ENCODE measurements around the gene PIK3R6. TPM values are rescaled to one million over a fixed set of nuclear protein-coding genes. Genes with fewer than 3 reads are reported as not detected.

Gene PIK3R6
- total and polyA plus RNA-seq, 2 of the 13 experiments (the other 11 are each of a cell fraction or from before 2014, with no cell fraction given) = not detected

DNA sequence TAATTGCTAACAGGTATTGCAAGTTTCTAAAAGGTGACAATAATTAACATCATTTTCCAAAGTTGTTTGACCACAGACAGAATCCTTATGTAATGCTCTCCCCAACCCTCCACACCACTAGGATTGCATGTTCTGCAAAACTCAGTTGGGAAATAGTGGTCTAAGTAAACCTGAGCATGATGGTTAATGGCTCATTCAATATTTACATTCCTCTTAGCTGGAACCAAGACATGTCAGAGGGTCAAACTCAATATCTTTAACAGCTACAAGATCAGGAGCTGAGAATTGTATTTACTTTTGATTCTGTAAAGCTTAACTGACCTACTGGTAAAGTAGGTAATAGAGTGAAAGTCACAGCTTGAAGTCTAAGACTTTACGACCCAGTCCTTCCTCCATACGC lies 78.5 kb downstream of the PIK3R6 start:
- FAIRE-seq (peak; percentile 72), ATAC-seq (peak; percentile 56; the same call in 2 of the 3 replicates), DNase-seq (ENCODE audit: low spot score) (peak; percentile 54)
- H3K36me3 ChIP-seq (replicated peaks in 1 of 2; ENCODE audit: control insufficient read depth in 1 of 2, insufficient read depth in 2 of 2, low read length in 2 of 2) = no peaks in the 10 kb centered on the region
- CTCF ChIA-PET (ENCODE audit: low intra/inter-chr PET ratio, low total read pairs) = no interaction called here
- no peaks in the 10 kb centered on the region for H3K79me2 ChIP-seq (ENCODE audit: insufficient read depth, low read length)
- H3K4me3 ChIP-seq (replicated peaks in 1 of 3; ENCODE audit: insufficient read depth in 1 of 3, low read depth in 2 of 3, low read length in 3 of 3) = no peak overlapping the region
- POLR2A ChIA-PET = interaction anchor here (0.6 kb wide), 1 partner anchor 16 kb away, joined by 3 read pairs; no protein-coding TSS in a partner anchor
- in situ Hi-C loops (cut with HindIII; ENCODE audit: extremely low pct_ligation_motif_present, low pct_unique_long_range_greater_than_20kb) = no loop called here
- BruUV-seq (replicated peaks) = no TSS peak
- H3K4me1 ChIP-seq (ENCODE audit: insufficient read depth, low read length) = peaks cover 18% of the 10 kb centered on the region
- no peak overlapping the region for H3K9ac ChIP-seq (ENCODE audit: insufficient read depth, low read depth, low read length)
- intact Hi-C loops (cut with micrococcal nuclease; ENCODE audit: unreplicated experiment) = loop anchor here (1.0 kb wide), 1 partner anchor 35 kb away; no protein-coding TSS in a partner anchor
- H4K20me1 ChIP-seq (ENCODE audit: insufficient read depth, low read length) = no peaks in the 10 kb centered on the region
- WGBS (ENCODE audit: low lambda C conversion rate) = 6% methylated on average over 2 of the region's 2 CpGs
- peaks cover 2 to 61% of the 10 kb centered on the region in 2 experiments; a peak in 4 of 5 replicates for H3K27me3 ChIP-seq (ENCODE audit: control insufficient read depth in 1 of 2, insufficient read depth in 2 of 2, low read length in 2 of 2)
- H3K27ac ChIP-seq (ENCODE audit: extremely low read length, insufficient read depth, low read length) = no peak overlapping the region
- H3K4me2 ChIP-seq (ENCODE audit: low read depth, low read length) = no peak overlapping the region
- H3K9me3 ChIP-seq (ENCODE audit: low read length) = no peaks in the 10 kb centered on the region
- no peak overlapping the region for H2AFZ ChIP-seq (ENCODE audit: low read length)
- no peak for TF ChIP-seq ZNF446 (CRISPR knock-in tag; IDR thresholded peaks at IDR 0.05)
- peak; percentile 22; the same call in 1 of the 2 replicates for TF ChIP-seq KDM1A (CRISPR knock-in tag; IDR thresholded peaks at IDR 0.05)
- 0 out of 2 replicates have a peak, but pooled peaks have one; percentile 28 for TF ChIP-seq CBFB (CRISPR knock-in tag; IDR thresholded peaks at IDR 0.05)
- TF ChIP-seq ZNF251 (CRISPR knock-in tag; IDR thresholded peaks at IDR 0.05) = no peak
- no peak for TF ChIP-seq MAX (IDR thresholded peaks at IDR 0.05)
- no peak for TF ChIP-seq FOXM1 (CRISPR knock-in tag; IDR thresholded peaks at IDR 0.05)
- TF ChIP-seq FOXA1 (IDR thresholded peaks at IDR 0.05) = no peak
- TF ChIP-seq FOXA1 (CRISPR knock-in tag; IDR thresholded peaks at IDR 0.05) = peak; percentile 94
- TF ChIP-seq CEBPB (IDR thresholded peaks at IDR 0.05; ENCODE audit: borderline replicate concordance, low read depth, low read length) = peak; percentile 52; the same call in 1 of the 2 replicates
- TF ChIP-seq HDAC2 (CRISPR knock-in tag; IDR thresholded peaks at IDR 0.05) = peak; percentile 27; the same call in 1 of the 2 replicates
- no peak for TF ChIP-seq TBP (CRISPR knock-in tag; IDR thresholded peaks at IDR 0.05)
- TF ChIP-seq TEAD3 (CRISPR knock-in tag; optimal IDR thresholded peaks at IDR 0.05; ENCODE audit: borderline replicate concordance) = peak; percentile 80
- TF ChIP-seq HES4 (CRISPR knock-in tag; IDR thresholded peaks at IDR 0.05; ENCODE audit: borderline replicate concordance) = no peak
- 0 out of 2 replicates have a peak, but pooled peaks have one; percentile 23 for TF ChIP-seq KDM6A (CRISPR knock-in tag; IDR thresholded peaks at IDR 0.05; ENCODE audit: low read depth)
- peak; percentile 50; the same call in 1 of the 2 replicates for TF ChIP-seq FOXK1 (CRISPR knock-in tag; IDR thresholded peaks at IDR 0.05; ENCODE audit: borderline replicate concordance, low read depth)
- no peak for TF ChIP-seq KAT7 (CRISPR knock-in tag; IDR thresholded peaks at IDR 0.05; ENCODE audit: borderline replicate concordance)
- no peak for TF ChIP-seq SAFB2 (CRISPR knock-in tag; IDR thresholded peaks at IDR 0.05; ENCODE audit: borderline replicate concordance, low read depth)
- TF ChIP-seq ZNF704 (CRISPR knock-in tag; IDR thresholded peaks at IDR 0.05; ENCODE audit: borderline replicate concordance) = no peak
- no peak for TF ChIP-seq ZNF589 (CRISPR knock-in tag; conservative IDR thresholded peaks at IDR 0.05)
- peak; percentile 93 for TF ChIP-seq FOXA3 (CRISPR knock-in tag; IDR thresholded peaks at IDR 0.05)
- TF ChIP-seq SNAPC5 (CRISPR knock-in tag; IDR thresholded peaks at IDR 0.05; ENCODE audit: borderline replicate concordance) = no peak
- TF ChIP-seq SP140L (CRISPR knock-in tag; IDR thresholded peaks at IDR 0.05; ENCODE audit: borderline replicate concordance) = no peak
- TF ChIP-seq NFE2 (CRISPR knock-in tag; IDR thresholded peaks at IDR 0.05) = no peak
- TF ChIP-seq FOXJ3 (CRISPR knock-in tag; IDR thresholded peaks at IDR 0.05; ENCODE audit: borderline replicate concordance) = 0 out of 2 replicates have a peak, but pooled peaks have one; percentile 26
- peak; percentile 42 for TF ChIP-seq SKI (IDR thresholded peaks at IDR 0.05; ENCODE audit: partially characterized antibody)
- TF ChIP-seq, protein P1, sequence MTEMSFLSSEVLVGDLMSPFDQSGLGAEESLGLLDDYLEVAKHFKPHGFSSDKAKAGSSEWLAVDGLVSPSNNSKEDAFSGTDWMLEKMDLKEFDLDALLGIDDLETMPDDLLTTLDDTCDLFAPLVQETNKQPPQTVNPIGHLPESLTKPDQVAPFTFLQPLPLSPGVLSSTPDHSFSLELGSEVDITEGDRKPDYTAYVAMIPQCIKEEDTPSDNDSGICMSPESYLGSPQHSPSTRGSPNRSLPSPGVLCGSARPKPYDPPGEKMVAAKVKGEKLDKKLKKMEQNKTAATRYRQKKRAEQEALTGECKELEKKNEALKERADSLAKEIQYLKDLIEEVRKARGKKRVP (CRISPR knock-in tag; IDR thresholded peaks at IDR 0.05) = peak in 1 of 2 experiments; percentile 77; a peak in 2 of 4 replicates

Data from HepG2 (cell line).